GM10266 (cell line): ENCODE data around the gene SLC36A4.

Source experiments
- DNase-seq: peaks from one replicate; pipeline ENCODE4 v3.0.0; 2012; ENCODE audit errors: extremely low spot score
- CTCF ChIP-seq: IDR thresholded peaks from 2 replicates; pipeline ENCODE4 v1.5.1; 2012; ENCODE audit warnings: mild to moderate bottlenecking, low read depth; ENCODE audit not compliant: control insufficient read depth, insufficient read depth; ENCODE audit errors: missing control alignments

Gene SLC36A4

GRCh38 chr11:93229876-93230275 is 32.1 kb upstream of the SLC36A4 start:
- DNase-seq: no peak
- no peak for TF ChIP-seq CTCF

- TF ChIP-seq CTCF: peak; percentile 13
- DNase-seq: peak; percentile 9
Measured at GRCh38 chr11:93225662-93226061, 27.9 kb upstream of the SLC36A4 start.

GRCh38 chr11:93221539-93221938 is 23.7 kb upstream of the SLC36A4 start:
- no peak for DNase-seq
- TF ChIP-seq CTCF: no peak

- TF ChIP-seq CTCF: no peak
Measured at GRCh38 chr11:93220078-93220477, 22.3 kb upstream of the SLC36A4 start.

GRCh38 chr11:93219440-93219839 is 21.6 kb upstream of the SLC36A4 start:
- DNase-seq: no peak
- TF ChIP-seq CTCF: no peak

More at GRCh38 chr11:93220078-93220477, 22.3 kb upstream of the SLC36A4 start:
- no peak for DNase-seq

GRCh38 chr11:93216511-93217101 is 18.8 kb upstream of the SLC36A4 start:
- DNase-seq: no peak
- no peak for TF ChIP-seq CTCF

GRCh38 chr11:93213622-93214021 is 15.8 kb upstream of the SLC36A4 start:
- TF ChIP-seq CTCF: no peak
- no peak for DNase-seq
